ENCODE measurements around the gene MEGF6.
A peak's percentile ranks its signal among the peaks of the same experiment; 100 is the strongest.

DNA sequence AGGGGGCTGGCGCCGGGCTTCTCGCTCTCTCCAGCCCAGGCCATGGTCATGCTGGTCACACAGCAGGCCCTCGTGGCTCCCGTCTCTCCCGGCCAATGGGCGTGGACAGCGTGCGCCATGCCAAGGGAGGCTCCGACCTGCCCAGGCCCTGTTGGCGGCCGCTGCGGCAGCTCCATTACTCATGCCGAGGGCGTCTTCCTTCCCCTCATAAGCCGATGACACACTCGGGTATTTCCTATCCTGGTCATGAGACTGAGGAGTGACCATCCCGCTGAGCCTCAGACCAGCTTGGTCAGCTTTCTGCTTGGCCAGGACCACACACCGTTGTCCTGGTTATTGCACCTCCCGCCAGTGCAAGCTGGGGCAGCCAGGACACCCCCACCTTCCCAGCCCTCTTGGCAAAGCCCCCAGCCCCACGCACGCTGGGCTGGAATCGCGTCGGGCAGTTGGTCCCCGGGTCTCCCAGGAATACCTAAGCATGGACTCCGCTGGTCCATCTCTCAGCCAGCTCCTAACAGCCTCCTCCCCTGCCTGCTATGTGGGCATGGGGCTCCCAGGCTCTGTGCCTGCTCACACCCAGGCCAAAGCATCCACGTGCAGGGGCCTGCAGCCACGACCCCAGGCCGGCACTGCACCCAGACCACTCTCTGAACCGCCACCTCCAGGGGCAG, 107.0 kb downstream of the MEGF6 start:
- TF ChIP-seq, protein P1, sequence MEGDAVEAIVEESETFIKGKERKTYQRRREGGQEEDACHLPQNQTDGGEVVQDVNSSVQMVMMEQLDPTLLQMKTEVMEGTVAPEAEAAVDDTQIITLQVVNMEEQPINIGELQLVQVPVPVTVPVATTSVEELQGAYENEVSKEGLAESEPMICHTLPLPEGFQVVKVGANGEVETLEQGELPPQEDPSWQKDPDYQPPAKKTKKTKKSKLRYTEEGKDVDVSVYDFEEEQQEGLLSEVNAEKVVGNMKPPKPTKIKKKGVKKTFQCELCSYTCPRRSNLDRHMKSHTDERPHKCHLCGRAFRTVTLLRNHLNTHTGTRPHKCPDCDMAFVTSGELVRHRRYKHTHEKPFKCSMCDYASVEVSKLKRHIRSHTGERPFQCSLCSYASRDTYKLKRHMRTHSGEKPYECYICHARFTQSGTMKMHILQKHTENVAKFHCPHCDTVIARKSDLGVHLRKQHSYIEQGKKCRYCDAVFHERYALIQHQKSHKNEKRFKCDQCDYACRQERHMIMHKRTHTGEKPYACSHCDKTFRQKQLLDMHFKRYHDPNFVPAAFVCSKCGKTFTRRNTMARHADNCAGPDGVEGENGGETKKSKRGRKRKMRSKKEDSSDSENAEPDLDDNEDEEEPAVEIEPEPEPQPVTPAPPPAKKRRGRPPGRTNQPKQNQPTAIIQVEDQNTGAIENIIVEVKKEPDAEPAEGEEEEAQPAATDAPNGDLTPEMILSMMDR (IDR thresholded peaks at IDR 0.05), result no peak
- TF ChIP-seq POLR2A (IDR thresholded peaks at IDR 0.05) (no peak), EP300 (IDR thresholded peaks at IDR 0.05) (no peak), POLR2AphosphoS5 (IDR thresholded peaks at IDR 0.05) (peak in 1 of 3 donors; percentile 62)

Data from suprapubic skin (tissue), 4 donors.